Thyroid gland (tissue), 4 donors: ENCODE results near the gene IRAK4.

Source experiments
- CTCF ChIP-seq, 6 experiments: fragments of 200-600 bp in 3 of 6; fragments of 450-650 bp in 3 of 6; sonication (generic) in 3 of 6; IDR thresholded peaks; one replicate each; pipeline ENCODE4 v1.5.1; 2016 to 2019; ENCODE audit warnings: antibody characterized with exemption in 6 of 6, mild to moderate bottlenecking in 2 of 6, inconsistent platforms in 1 of 6, moderate library complexity in 1 of 6
- POLR2A ChIP-seq, 2 donors: fragments of 450-650 bp; IDR thresholded peaks; one replicate each; pipeline ENCODE4 v1.6.1; 2017; ENCODE audit warnings: antibody characterized with exemption in 2 of 2, mild to moderate bottlenecking in 2 of 2, moderate library complexity in 1 of 2

DNA sequence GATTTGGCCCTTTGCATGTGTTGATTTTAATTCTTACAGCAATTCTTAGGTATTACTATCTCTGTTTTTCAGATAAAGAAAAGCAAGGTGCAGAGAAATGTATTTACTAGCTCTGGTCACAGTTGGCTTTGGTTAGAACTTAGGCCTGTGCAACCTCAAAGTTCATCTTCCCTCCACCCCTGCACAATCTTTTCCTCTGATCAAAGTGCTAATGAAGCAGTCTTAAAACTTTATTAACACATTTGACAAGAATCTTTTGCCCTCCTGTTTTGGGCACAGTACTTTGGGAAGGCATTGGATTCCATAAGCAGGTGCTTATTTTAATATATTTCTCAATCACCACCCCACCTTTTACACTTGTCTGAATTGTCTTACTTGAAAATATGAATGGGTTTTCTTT, 2.7 kb downstream of the IRAK4 start:
- no peak for TF ChIP-seq CTCF (IDR thresholded peaks at IDR 0.05)
- no peak for TF ChIP-seq POLR2A (IDR thresholded peaks at IDR 0.05)
